Ramos (cell line): ENCODE measurements around the gene STBD1.
"Not testable (repeated sequence)": the region's sequence is repeated elsewhere in the genome, so short reads cannot be mapped to it uniquely, and the experiment has no call there.

Source experiments
- in situ Hi-C: fragments of 300-500 bp; cut with MboI; formaldehyde crosslinking; loops from one replicate; pipeline ENCODE4 v1.14.3; 2022; ENCODE audit warnings: low sequenced_read_pairs; ENCODE audit not compliant: unreplicated experiment

STBD1 gene

DNA sequence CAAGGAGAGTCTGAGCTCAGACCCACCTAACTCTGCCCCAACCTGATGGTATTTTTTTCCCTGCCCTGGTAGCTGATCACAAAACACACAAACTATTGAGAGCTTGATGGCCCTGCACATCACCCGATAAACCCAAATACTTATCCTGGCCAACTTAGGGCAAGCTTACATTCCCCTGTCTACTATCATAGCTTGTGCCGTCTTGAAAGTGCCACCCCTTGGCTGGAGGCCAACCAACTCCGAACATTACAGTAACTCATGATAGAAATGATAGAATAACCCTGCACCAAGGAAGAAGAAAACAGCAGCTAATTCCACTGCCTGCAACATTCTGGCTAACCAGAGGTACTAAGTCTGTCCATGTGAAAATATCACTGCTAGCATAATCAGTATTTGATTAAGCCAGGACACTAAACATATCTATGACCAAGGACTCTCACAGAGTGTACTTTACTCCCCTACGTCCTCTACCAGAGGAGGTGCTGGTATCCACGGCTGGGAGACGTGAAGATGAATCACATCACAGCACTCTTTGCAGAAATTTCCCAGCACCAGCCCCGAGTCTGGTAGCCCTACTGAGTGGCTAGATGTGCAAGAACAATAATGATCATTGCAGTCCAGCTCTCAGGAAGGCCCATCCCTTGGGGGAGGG, 8.9 kb downstream of the STBD1 start:
- in situ Hi-C loops = no loop called here

DNA sequence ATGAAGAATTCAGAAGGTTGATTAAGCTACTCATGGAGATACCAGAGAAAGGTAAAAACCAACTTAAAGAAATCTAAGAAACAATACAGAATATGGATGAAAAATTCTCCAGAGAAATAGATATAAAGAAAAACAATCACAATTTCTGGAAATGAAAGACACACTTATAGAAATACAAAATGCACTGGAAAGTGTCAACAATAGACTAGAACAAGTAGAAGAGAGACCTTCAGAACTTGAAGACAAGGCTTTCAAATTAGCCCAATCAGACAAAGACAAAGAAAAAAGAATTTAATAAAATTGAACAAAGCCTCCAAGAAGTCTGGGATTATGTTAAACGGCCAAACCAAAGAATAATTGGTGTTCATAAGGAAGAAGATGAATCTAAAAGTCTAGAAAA, 9.6 kb downstream of the STBD1 start:
- in situ Hi-C loops = no loop called here

DNA sequence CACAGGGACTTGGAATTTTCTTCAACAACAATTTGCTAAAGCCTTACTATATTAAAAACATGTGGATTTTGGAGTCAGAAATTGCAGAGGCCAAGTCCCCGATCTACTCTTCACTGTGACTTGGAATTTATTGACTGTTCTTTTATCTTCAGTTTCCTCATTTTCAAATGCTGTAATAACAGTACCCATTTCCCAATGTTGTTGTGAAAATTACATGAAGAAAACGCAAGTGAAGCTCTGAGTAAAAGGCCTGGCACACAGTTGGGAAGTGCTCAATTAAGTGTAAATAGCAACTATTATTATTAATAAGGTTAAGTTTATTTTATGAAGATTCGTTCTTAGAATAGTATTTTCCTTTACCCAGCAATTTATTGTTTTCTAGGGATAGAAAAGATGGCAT, 15.7 kb downstream of the STBD1 start:
- in situ Hi-C loops = no loop called here

DNA sequence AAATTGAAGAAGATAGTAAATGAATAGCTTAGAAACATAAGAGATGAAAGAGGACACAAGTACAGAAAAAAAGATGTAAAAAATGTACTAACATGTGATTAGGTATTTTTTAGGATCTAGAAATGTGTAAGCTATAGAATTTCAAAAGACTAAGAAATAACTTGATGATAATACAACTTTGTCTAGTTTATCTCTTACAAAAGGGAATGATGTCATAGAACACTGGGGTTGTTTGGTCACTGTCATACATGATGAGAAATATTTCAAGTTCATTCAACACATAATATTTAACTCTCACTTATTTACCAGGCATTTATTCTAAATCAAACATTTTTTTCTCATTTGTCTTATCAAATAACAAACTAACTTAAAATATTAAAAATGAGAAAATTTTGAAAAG, 18.5 kb downstream of the STBD1 start:
- in situ Hi-C loops = no loop called here

DNA sequence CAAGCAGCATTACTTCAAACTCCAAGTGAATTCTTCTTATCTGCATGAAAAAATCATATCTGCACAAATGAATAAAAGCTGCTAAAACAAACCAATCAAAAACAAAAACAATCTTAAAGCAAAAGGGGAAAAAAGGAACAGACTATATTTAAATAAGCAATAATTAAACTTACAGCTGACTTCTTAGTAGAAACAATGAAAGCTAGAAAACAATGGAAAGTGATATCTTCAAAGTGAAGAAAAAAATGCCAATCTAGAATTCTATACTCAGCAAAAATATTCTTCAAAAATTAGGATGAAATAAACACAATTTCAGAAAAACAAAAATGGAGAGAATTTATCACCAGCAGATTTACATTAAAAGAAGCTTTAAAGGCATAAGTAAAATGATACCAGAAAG, 20.0 kb downstream of the STBD1 start:
- in situ Hi-C loops = no loop called here

DNA sequence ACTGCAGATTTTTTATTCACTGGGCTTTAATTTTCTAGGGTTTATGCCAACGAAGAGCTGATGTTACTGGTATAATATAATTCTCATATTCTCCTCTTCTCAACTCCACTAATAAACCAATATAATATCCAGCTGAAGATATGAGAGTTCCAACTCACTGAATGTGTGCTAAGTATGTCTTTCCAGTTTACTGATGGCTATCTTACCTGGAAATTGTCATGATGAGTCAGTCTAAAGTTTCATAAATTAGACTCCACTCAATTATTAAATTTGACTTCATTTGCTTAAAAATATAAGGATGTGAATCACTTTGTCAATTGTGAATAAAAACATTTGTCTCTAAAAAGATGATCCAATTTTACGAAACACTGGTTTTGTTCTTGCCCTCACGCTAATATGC, 28.4 kb downstream of the STBD1 start:
- in situ Hi-C loops = no loop called here

DNA sequence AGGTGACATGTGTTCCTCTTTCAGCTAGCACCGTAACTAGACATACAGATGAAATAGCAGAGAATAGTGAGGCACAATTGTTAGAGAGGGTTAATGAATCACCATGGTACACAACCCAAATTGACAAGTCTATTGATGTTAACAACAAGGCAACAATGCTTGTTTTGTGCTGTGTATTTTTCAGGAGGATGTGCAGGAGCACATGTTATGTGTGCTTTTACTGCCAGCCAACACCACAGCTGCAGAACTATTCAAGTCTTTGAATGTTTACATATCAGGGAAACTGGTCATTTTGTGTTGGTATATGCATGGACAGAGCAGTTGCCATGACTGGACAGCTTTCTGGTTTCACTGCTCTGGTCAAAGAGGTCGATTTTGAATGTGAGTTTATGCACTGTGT, 32.8 kb downstream of the STBD1 start:
- in situ Hi-C loops = no loop called here

DNA sequence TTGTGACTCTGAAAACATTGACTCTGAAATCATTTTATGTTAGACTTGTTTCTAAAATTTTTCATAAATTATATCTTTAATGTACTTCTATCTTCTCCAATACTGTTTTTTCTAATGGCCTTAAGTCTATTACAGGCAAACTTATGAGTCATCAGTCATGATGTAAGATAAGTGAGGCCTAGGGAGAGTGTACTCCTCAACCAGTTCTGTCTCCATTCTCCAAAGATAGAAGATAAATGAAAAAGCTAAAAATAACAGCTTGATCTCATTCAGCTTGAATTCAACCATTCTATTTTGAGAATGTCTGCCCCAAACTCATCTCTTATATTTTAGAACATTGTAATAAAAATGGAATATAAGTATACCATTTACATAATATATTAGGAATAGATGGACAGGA, 34.5 kb downstream of the STBD1 start:
- in situ Hi-C loops = no loop called here

DNA sequence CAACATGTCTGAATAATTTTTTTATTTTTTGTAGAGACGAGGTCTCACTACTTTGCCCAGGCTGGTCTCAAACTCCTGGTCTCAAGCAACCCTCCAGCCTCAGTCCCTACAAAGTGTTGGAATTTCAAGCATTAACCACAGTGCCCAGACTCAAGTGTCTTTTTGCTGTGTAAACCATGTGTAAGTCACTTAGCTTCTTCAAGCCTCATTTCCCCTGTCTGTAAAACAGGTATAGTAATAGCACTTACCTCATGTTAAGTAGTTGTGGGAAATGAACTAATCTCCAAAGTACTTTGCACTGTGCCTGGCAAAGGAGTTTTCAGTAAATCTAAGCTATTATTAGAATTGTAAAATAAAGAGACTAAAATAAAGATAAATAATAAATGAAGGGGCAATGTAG, 35.7 kb downstream of the STBD1 start:
- in situ Hi-C loops = no loop called here

DNA sequence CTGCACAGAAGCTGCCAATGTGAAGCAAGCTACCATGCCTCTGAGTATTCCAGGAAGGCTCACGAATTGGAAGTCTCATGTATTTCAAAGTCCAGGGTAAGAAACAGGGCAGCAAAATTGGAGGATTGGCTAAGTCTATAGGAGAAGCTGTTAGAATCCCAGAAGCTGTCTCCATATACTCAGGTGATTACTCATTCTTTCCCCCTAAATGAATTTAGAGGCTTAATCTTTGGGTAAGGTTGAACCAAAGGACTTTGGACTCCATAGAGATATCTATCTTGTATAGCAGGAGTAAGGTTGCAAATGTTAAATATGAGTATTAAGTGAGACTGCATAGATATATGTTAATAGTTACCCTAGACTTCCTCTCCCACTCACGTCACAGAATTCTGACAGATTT, 36.3 kb downstream of the STBD1 start:
- in situ Hi-C loops = no loop called here

DNA sequence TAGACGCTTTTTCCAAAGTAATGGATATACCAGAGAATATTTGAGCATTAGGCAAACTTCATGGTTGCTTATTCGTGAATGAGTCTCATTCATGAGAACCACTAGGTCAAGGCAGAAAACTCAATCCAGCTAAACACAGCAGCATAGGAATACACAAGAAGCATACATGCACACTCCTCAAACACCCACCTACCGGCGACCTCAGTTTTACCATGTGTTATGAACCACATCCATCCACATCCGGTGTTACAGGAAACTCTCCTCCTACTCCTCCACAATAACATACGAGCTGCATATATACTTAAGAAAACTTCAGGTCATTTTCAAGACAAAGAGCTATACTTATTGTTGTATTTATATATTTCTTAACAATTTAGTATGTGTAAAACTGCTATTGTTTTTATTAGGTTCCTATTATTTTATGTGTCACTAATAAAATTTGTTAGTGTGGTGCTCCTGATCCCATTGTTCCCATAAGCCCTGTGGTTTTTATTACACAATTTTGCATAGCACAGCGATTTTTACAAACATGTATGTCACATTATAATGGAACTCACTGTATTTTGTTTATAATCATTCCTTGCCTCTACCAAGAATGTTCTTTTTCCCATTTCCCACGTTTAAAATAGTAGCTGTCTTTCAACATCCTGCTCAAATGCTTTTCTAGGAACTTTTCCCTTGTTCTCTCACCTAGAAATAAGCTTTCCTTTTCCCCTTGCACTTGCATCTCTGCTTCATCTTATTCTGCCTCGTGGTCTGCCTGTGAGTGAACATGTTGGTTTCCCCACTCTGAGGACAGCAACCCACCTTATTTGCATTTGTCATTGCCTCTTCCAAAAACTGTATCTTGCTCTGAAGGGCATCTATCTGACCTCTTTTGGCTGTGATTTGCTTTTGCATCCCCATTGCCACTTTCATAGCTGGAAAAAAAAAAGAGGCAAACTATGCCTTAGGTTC, 48.3 kb downstream of the STBD1 start:
- in situ Hi-C loops = no loop called here

DNA sequence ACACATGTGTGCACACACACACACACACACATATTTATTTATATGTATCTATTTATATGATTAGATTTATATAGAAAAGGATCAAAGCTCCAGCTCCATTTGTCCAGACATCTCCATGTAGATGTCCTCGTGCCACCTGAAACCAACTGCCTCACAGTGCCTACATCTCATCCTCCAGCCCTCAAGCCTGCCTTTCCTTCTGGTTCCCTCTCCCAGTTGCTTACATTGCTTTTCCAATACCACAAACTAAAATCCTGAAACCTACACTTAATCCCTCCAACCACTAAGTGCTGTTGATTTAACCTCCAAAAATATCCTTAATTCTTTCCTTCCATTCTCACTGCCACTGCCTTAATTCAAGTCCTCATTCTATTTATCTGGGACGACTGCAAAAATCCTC, 51.4 kb downstream of the STBD1 start:
- in situ Hi-C loops = no loop called here

DNA sequence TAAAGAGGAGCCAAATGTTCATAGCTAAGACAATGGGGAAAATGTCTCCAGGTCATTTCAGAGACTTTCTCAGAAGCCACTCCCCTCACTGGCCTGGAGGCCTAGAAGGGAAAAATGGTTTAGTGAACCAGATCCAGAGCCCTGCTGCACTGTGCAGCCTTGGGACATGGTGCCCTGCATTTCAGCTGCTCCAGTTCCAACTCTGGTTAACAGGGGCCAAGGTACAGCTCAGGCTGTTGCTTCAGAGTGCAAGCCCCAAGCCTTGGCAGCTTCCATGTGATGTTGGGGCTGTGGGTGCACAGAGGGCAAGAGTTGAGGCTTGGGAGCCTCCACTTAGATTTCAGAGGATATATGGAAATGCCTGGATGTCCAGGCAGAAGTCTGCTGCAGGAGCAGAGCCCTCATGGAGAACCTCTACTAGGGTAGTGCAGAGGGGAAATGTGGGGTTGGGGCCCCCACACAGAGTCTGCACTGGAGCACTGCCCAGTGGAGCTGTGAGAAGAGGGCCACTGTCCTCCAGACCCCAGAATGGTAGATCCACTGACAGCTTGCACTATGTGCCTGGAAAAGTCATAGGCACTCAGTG, 53.4 kb downstream of the STBD1 start:
- in situ Hi-C loops = not testable (repeated sequence)
